HG03558 (cell line): Measurements from ENCODE around the gene CRYBG3.

Experiments used
- ATAC-seq: cut with Tn5 transposase; IDR thresholded peaks from one replicate; pipeline ENCODE4 v1.9.1; 2021; ENCODE audit warnings: moderate number of reproducible peaks; ENCODE audit not compliant: unreplicated experiment; ENCODE audit errors: extremely low read depth

Gene CRYBG3

GRCh38 chr3:97968376-97968775 is 146.6 kb downstream of the CRYBG3 start:
- ATAC-seq: no peak

- ATAC-seq: no peak
Observed at GRCh38 chr3:97969541-97969940, 147.7 kb downstream of the CRYBG3 start.

- ATAC-seq: no peak
Observed at GRCh38 chr3:97970156-97970555, 148.3 kb downstream of the CRYBG3 start.

GRCh38 chr3:97970956-97971620 is 149.3 kb downstream of the CRYBG3 start:
- ATAC-seq: no peak

GRCh38 chr3:97971679-97972567 is 150.1 kb downstream of the CRYBG3 start, which contains the start of gene RIOX2:
TSS of gene RIOX2 (minus strand) at chr3:97972431. CDS start at chr3:97967593, 4,838 bp downstream.
- peak; percentile 73 for ATAC-seq

- ATAC-seq: no peak
Observed at GRCh38 chr3:97972976-97973375, 151.2 kb downstream of the CRYBG3 start.

GRCh38 chr3:97974996-97975395 is 153.2 kb downstream of the CRYBG3 start:
- ATAC-seq: no peak

GRCh38 chr3:97975466-97975865 is 153.7 kb downstream of the CRYBG3 start:
- no peak for ATAC-seq

GRCh38 chr3:97979610-97980009 is 157.8 kb downstream of the CRYBG3 start:
- ATAC-seq: no peak

- ATAC-seq: no peak
Observed at GRCh38 chr3:97981886-97982285, 160.1 kb downstream of the CRYBG3 start.

GRCh38 chr3:97983933-97984491 is 162.2 kb downstream of the CRYBG3 start:
- no peak for ATAC-seq

- ATAC-seq: no peak
Observed at GRCh38 chr3:97987306-97987705, 165.5 kb downstream of the CRYBG3 start.

- no peak for ATAC-seq
Observed at GRCh38 chr3:97988784-97989568, 167.2 kb downstream of the CRYBG3 start.

- ATAC-seq: no peak
Observed at GRCh38 chr3:97990624-97991292, 168.9 kb downstream of the CRYBG3 start.

- ATAC-seq: no peak
Observed at GRCh38 chr3:97991293-97991682, 169.5 kb downstream of the CRYBG3 start.

GRCh38 chr3:97992547-97993173 is 170.8 kb downstream of the CRYBG3 start:
- ATAC-seq: no peak

- ATAC-seq: no peak
Observed at GRCh38 chr3:97993526-97993925, 171.7 kb downstream of the CRYBG3 start.

- no peak for ATAC-seq
Observed at GRCh38 chr3:97994328-97994945, 172.6 kb downstream of the CRYBG3 start.
